ENCODE measurements around the gene COL4A5.
"Not testable (repeated sequence)": the region's sequence is repeated elsewhere in the genome, so short reads cannot be mapped to it uniquely, and the experiment has no call there.

Gene COL4A5

GRCh38 chrX:108439426-108439942, at the start of gene COL4A5:
Gene COL4A5 (plus strand): TSS chrX:108439838. CDS start chrX:108440126, 288 bp downstream.
- DNase-seq (ENCODE audit: low read depth, low spot score), result no peak

- not testable (repeated sequence) for DNase-seq (ENCODE audit: low read depth, low spot score)
Measured at GRCh38 chrX:108390976-108391717, 48.5 kb upstream of the COL4A5 start.

GRCh38 chrX:108396188-108396891, 43.3 kb upstream of the COL4A5 start:
- DNase-seq (ENCODE audit: low read depth, low spot score), result no peak

- DNase-seq (ENCODE audit: low read depth, low spot score), result no peak
Measured at GRCh38 chrX:108396986-108397385, 42.7 kb upstream of the COL4A5 start.

GRCh38 chrX:108397627-108398391, 41.8 kb upstream of the COL4A5 start:
- no peak for DNase-seq (ENCODE audit: low read depth, low spot score)

- DNase-seq (ENCODE audit: low read depth, low spot score), result no peak
Measured at GRCh38 chrX:108399418-108400165, 40.0 kb upstream of the COL4A5 start.

- no peak for DNase-seq (ENCODE audit: low read depth, low spot score)
Measured at GRCh38 chrX:108412783-108413182, 26.9 kb upstream of the COL4A5 start.

GRCh38 chrX:108415146-108415545, 24.5 kb upstream of the COL4A5 start:
- DNase-seq (ENCODE audit: low read depth, low spot score), result no peak

GRCh38 chrX:108415891-108416290, 23.7 kb upstream of the COL4A5 start:
- no peak for DNase-seq (ENCODE audit: low read depth, low spot score)

- no peak for DNase-seq (ENCODE audit: low read depth, low spot score)
Measured at GRCh38 chrX:108417257-108417656, 22.4 kb upstream of the COL4A5 start.

- DNase-seq (ENCODE audit: low read depth, low spot score), result no peak
Measured at GRCh38 chrX:108419401-108419800, 20.2 kb upstream of the COL4A5 start.

- no peak for DNase-seq (ENCODE audit: low read depth, low spot score)
Measured at GRCh38 chrX:108420481-108420880, 19.2 kb upstream of the COL4A5 start.

GRCh38 chrX:108426262-108426661, 13.4 kb upstream of the COL4A5 start:
- no peak for DNase-seq (ENCODE audit: low read depth, low spot score)

GRCh38 chrX:108435261-108435660, 4.4 kb upstream of the COL4A5 start:
- DNase-seq (ENCODE audit: low read depth, low spot score), result no peak

- no peak for DNase-seq (ENCODE audit: low read depth, low spot score)
Measured at GRCh38 chrX:108437349-108438109, 2.1 kb upstream of the COL4A5 start.

- DNase-seq (ENCODE audit: low read depth, low spot score), result no peak
Measured at GRCh38 chrX:108438110-108438623, 1.5 kb upstream of the COL4A5 start, which contains the start of gene COL4A6. Gene COL4A6 (minus strand): TSS chrX:108438422. CDS start chrX:108438196, 226 bp downstream.

GRCh38 chrX:108439961-108440696, 491 bp downstream of the COL4A5 start:
- no peak for DNase-seq (ENCODE audit: low read depth, low spot score)

- no peak for DNase-seq (ENCODE audit: low read depth, low spot score)
Measured at GRCh38 chrX:108442901-108443464, 3.3 kb downstream of the COL4A5 start.

GRCh38 chrX:108447303-108447702, 7.7 kb downstream of the COL4A5 start:
- no peak for DNase-seq (ENCODE audit: low read depth, low spot score)
